ENCODE data around the gene HS6ST3. TPM values are rescaled to one million over a fixed set of nuclear protein-coding genes. Genes with fewer than 3 reads are reported as not detected.

The HS6ST3 gene
- total and polyA plus RNA-seq, 2 donors from 2014 or later: 0.47 to 1.2 TPM

GRCh38 chr13:96274046-96274445 lies 184.1 kb downstream of the HS6ST3 start:
- H3K4me1 ChIP-seq (ENCODE audit: control insufficient read depth in 2 of 3, insufficient read depth in 2 of 3, low read depth in 1 of 3, low read length in 3 of 3): no peaks in the 10 kb centered on the region
- DNase-seq: no peak
- no peaks in the 10 kb centered on the region for H3K27me3 ChIP-seq (ENCODE audit: control insufficient read depth, insufficient read depth, low read length)
- H3K9me3 ChIP-seq (ENCODE audit: control insufficient read depth in 2 of 3, insufficient read depth in 1 of 3, low read length in 3 of 3): no peaks in the 10 kb centered on the region
- intact Hi-C loops (cut with DNase I): no loop called here
- no peak overlapping the region for H3K27ac ChIP-seq (ENCODE audit: low read depth in 2 of 2, low read length in 2 of 2)
- TF ChIP-seq, protein P1, sequence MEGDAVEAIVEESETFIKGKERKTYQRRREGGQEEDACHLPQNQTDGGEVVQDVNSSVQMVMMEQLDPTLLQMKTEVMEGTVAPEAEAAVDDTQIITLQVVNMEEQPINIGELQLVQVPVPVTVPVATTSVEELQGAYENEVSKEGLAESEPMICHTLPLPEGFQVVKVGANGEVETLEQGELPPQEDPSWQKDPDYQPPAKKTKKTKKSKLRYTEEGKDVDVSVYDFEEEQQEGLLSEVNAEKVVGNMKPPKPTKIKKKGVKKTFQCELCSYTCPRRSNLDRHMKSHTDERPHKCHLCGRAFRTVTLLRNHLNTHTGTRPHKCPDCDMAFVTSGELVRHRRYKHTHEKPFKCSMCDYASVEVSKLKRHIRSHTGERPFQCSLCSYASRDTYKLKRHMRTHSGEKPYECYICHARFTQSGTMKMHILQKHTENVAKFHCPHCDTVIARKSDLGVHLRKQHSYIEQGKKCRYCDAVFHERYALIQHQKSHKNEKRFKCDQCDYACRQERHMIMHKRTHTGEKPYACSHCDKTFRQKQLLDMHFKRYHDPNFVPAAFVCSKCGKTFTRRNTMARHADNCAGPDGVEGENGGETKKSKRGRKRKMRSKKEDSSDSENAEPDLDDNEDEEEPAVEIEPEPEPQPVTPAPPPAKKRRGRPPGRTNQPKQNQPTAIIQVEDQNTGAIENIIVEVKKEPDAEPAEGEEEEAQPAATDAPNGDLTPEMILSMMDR (IDR thresholded peaks at IDR 0.05; ENCODE audit: borderline replicate concordance, extremely low read depth, insufficient read depth): no peak
- H3K36me3 ChIP-seq (ENCODE audit: control insufficient read depth in 2 of 3, insufficient read depth in 3 of 3, low read length in 3 of 3): no peaks in the 10 kb centered on the region
- H3K9ac ChIP-seq (ENCODE audit: low read length in 3 of 3): no peak overlapping the region
- no peak overlapping the region for H3K4me3 ChIP-seq (ENCODE audit: low read length in 3 of 3)
- FAIRE-seq: no peak

DNA sequence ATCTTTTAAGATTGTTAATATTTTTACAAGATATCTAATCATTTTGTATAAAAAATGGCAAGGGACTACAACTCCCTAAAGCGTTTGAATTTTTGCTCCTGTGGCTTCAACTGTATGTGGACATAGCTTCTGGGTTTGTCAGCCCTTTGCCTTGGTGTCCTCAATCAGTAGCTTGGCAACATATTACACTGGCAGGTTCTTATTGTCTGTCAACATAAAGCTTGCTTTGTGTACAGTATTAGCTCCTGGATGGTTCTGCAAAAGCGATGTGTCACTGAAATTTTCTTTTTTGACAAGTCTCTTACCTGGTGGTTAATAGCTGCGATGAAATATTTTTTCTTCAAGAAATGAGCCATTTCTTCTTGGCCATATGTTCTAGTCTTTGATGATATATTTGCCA lies 190.0 kb downstream of the HS6ST3 start:
- no peak for FAIRE-seq
- DNase-seq: no peak
- no peak overlapping the region for H3K4me3 ChIP-seq (ENCODE audit: low read length in 3 of 3)
- no peaks in the 10 kb centered on the region for H3K4me1 ChIP-seq (ENCODE audit: control insufficient read depth in 2 of 3, insufficient read depth in 2 of 3, low read depth in 1 of 3, low read length in 3 of 3)
- no peaks in the 10 kb centered on the region for H3K36me3 ChIP-seq (ENCODE audit: control insufficient read depth in 2 of 3, insufficient read depth in 3 of 3, low read length in 3 of 3)
- no peak overlapping the region for H3K9ac ChIP-seq (ENCODE audit: low read length in 3 of 3)
- TF ChIP-seq, protein P1 (IDR thresholded peaks at IDR 0.05; ENCODE audit: borderline replicate concordance, extremely low read depth, insufficient read depth): no peak
- H3K9me3 ChIP-seq (ENCODE audit: control insufficient read depth in 2 of 3, insufficient read depth in 1 of 3, low read length in 3 of 3): no peaks in the 10 kb centered on the region
- intact Hi-C loops (cut with DNase I): no loop called here
- no peak overlapping the region for H3K27ac ChIP-seq (ENCODE audit: low read depth in 2 of 2, low read length in 2 of 2)
- H3K27me3 ChIP-seq (ENCODE audit: control insufficient read depth, insufficient read depth, low read length): no peaks in the 10 kb centered on the region

GRCh38 chr13:96284971-96285370 lies 195.1 kb downstream of the HS6ST3 start:
- FAIRE-seq (no peak), DNase-seq (no peak)
- Histone ChIP-seq H3K27ac (ENCODE audit: low read depth in 2 of 2, low read length in 2 of 2) (no peak overlapping the region), H3K4me1 (ENCODE audit: control insufficient read depth in 2 of 3, insufficient read depth in 2 of 3, low read depth in 1 of 3, low read length in 3 of 3) (no peaks in the 10 kb centered on the region), H3K9ac (ENCODE audit: low read length in 3 of 3) (no peak overlapping the region), H3K4me3 (ENCODE audit: low read length in 3 of 3) (no peak overlapping the region), H3K9me3 (ENCODE audit: control insufficient read depth in 2 of 3, insufficient read depth in 1 of 3, low read length in 3 of 3) (no peaks in the 10 kb centered on the region), H3K36me3 (ENCODE audit: control insufficient read depth in 2 of 3, insufficient read depth in 3 of 3, low read length in 3 of 3) (no peaks in the 10 kb centered on the region), H3K27me3 (ENCODE audit: control insufficient read depth, insufficient read depth, low read length) (no peaks in the 10 kb centered on the region)
- TF ChIP-seq, protein P1 (IDR thresholded peaks at IDR 0.05; ENCODE audit: borderline replicate concordance, extremely low read depth, insufficient read depth): no peak
- intact Hi-C loops (cut with DNase I): no loop called here

GRCh38 chr13:96285729-96286128 lies 195.8 kb downstream of the HS6ST3 start:
- intact Hi-C loops (cut with DNase I): no loop called here
- Histone ChIP-seq H3K4me3 (ENCODE audit: low read length in 3 of 3) (no peak overlapping the region), H3K9me3 (ENCODE audit: control insufficient read depth in 2 of 3, insufficient read depth in 1 of 3, low read length in 3 of 3) (no peaks in the 10 kb centered on the region), H3K4me1 (ENCODE audit: control insufficient read depth in 2 of 3, insufficient read depth in 2 of 3, low read depth in 1 of 3, low read length in 3 of 3) (no peaks in the 10 kb centered on the region), H3K9ac (ENCODE audit: low read length in 3 of 3) (no peak overlapping the region), H3K36me3 (ENCODE audit: control insufficient read depth in 2 of 3, insufficient read depth in 3 of 3, low read length in 3 of 3) (no peaks in the 10 kb centered on the region), H3K27me3 (ENCODE audit: control insufficient read depth, insufficient read depth, low read length) (no peaks in the 10 kb centered on the region), H3K27ac (ENCODE audit: low read depth in 2 of 2, low read length in 2 of 2) (no peak overlapping the region)
- DNase-seq: no peak
- FAIRE-seq: no peak
- TF ChIP-seq, protein P1 (IDR thresholded peaks at IDR 0.05; ENCODE audit: borderline replicate concordance, extremely low read depth, insufficient read depth): no peak
